Smooth muscle cell (in vitro differentiated cells): ENCODE results near the gene KRTAP25-1. TPM values are rescaled to one million over a fixed set of nuclear protein-coding genes. Genes with fewer than 3 reads are reported as not detected.

Experiments
- DNase-seq: peaks from one replicate; lab custom pipeline; 2025; ENCODE audit not compliant: unreplicated experiment; lab: John Stamatoyannopoulos, UW
- H2AFZ ChIP-seq: fragments of 200-600 bp; sonication (generic); 2 replicates; pipeline ENCODE4 v1.6.0; 2016; ENCODE audit warnings: antibody characterized with exemption, low read depth, mild to moderate bottlenecking
- H3F3A ChIP-seq: fragments of 200-600 bp; sonication (generic); 2 replicates; pipeline ENCODE4 v1.6.0; 2017; ENCODE audit warnings: antibody characterized with exemption, low read depth
- H3K27ac ChIP-seq: fragments of 200-600 bp; sonication (generic); 2 replicates; pipeline ENCODE4 v1.5.1; 2016; ENCODE audit warnings: low read depth, mild to moderate bottlenecking
- H3K27me3 ChIP-seq: fragments of 200-600 bp; sonication (generic); 2 replicates; pipeline ENCODE4 v1.6.1; 2016; ENCODE audit warnings: low read depth, mild to moderate bottlenecking
- H3K36me3 ChIP-seq: fragments of 200-600 bp; sonication (generic); 2 replicates; pipeline ENCODE4 v1.5.1; 2016; ENCODE audit warnings: low read depth
- H3K4me1 ChIP-seq: fragments of 200-600 bp; sonication (generic); 2 replicates; pipeline ENCODE4 v1.5.1; 2016; ENCODE audit warnings: low read depth
- H3K4me2 ChIP-seq: fragments of 200-600 bp; sonication (generic); 2 replicates; pipeline ENCODE4 v1.6.0; 2016; ENCODE audit warnings: mild to moderate bottlenecking
- H3K4me3 ChIP-seq: fragments of 200-600 bp; sonication (generic); 2 replicates; pipeline ENCODE4 v1.5.1; 2016; ENCODE audit warnings: mild to moderate bottlenecking
- H3K79me2 ChIP-seq: fragments of 200-600 bp; sonication (generic); 2 replicates; pipeline ENCODE4 v1.6.0; 2016; ENCODE audit warnings: low read depth, mild to moderate bottlenecking
- H3K9ac ChIP-seq: fragments of 200-600 bp; sonication (generic); 2 replicates; pipeline ENCODE4 v1.6.0; 2016; ENCODE audit warnings: low read depth
- H3K9me3 ChIP-seq: fragments of 200-600 bp; sonication (generic); replicated peaks from 2 replicates; pipeline ENCODE4 v1.5.1; 2016; ENCODE audit warnings: low read depth
- H4K20me1 ChIP-seq: fragments of 200-600 bp; sonication (generic); 2 replicates; pipeline ENCODE4 v1.6.0; 2016; ENCODE audit warnings: low read depth
- WGBS: methylation state at CpG from one replicate; pipeline ENCODE4 v1.1.7; 2016; ENCODE audit warnings: low lambda C conversion rate; 5-methylcytosine and 5-hydroxymethylcytosine counted together
- polyA plus RNA-seq: library from polyadenylated mRNA; unstranded; fragments of >200 nt; fragmentation: Nextera tagmentation; extraction: Ambion mirVana; gene quantifications from 2 replicates; pipeline ENCODE4 v1.2.1, GENCODE V29; 2016
- total RNA-seq: library from RNA; depleted of rRNA; stranded (reverse); fragments of >200 nt; gene quantifications from 2 replicates; pipeline ENCODE4 v1.2.3, GENCODE V29; 2014
- TF ChIP-seq, protein P1 (sequence below): fragments of 200-600 bp; sonication (generic); IDR thresholded peaks from 2 replicates; pipeline ENCODE4 v1.5.1; 2017; ENCODE audit warnings: borderline replicate concordance, mild to moderate bottlenecking, antibody characterized with exemption; ENCODE audit not compliant: insufficient read depth, poor library complexity, severe bottlenecking

Gene KRTAP25-1, protein sequence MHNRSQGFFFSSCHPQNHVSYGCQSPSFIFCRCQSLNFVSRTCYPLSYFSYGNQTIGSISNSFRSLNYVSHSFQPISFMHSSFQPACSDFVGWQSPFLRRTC
- not detected in 2 replicates for total RNA-seq
- polyA plus RNA-seq = not detected in 2 replicates

DNA sequence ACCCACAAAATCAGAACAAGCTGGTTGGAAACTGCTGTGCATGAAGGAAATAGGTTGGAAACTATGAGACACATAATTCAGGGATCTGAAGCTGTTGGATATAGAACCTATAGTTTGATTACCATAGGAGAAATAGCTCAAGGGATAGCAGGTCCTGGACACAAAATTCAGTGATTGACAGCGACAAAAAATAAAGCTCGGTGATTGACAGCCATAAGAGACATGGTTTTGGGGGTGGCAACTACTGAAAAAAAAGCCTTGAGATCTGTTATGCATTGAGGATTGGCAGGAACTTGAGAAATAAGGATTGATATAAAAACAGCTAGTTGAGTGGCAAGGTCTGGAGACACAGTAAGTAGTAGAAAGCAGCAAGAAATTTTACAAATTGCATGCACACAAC lies at the start of gene KRTAP25-1:
Gene KRTAP25-1 (minus strand): TSS at position 300 of the 400 bp plus-strand sequence. CDS start 24 bp downstream, at position 276.
- Histone ChIP-seq H3K9me3 (no peaks in the 10 kb centered on the region), H3K4me1 (no peaks in the 10 kb centered on the region), H3K4me2 (no peak within 1 kb of the TSS), H3K27me3 (no peaks in the 10 kb centered on the region), H4K20me1 (no peaks in the 10 kb centered on the region), H3K36me3 (no peaks in the 10 kb centered on the region), H2AFZ (no peak within 1 kb of the TSS), H3K79me2 (no peaks in the 10 kb centered on the region), H3K27ac (no peak within 1 kb of the TSS), H3K9ac (no peak within 1 kb of the TSS), H3K4me3 (no peak within 1 kb of the TSS), H3F3A (no peaks in the 10 kb centered on the region)
- no peak for DNase-seq
- 94% methylated on average over 2 of the region's 2 CpGs for WGBS
- TF ChIP-seq, protein P1, sequence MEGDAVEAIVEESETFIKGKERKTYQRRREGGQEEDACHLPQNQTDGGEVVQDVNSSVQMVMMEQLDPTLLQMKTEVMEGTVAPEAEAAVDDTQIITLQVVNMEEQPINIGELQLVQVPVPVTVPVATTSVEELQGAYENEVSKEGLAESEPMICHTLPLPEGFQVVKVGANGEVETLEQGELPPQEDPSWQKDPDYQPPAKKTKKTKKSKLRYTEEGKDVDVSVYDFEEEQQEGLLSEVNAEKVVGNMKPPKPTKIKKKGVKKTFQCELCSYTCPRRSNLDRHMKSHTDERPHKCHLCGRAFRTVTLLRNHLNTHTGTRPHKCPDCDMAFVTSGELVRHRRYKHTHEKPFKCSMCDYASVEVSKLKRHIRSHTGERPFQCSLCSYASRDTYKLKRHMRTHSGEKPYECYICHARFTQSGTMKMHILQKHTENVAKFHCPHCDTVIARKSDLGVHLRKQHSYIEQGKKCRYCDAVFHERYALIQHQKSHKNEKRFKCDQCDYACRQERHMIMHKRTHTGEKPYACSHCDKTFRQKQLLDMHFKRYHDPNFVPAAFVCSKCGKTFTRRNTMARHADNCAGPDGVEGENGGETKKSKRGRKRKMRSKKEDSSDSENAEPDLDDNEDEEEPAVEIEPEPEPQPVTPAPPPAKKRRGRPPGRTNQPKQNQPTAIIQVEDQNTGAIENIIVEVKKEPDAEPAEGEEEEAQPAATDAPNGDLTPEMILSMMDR = no peak

DNA sequence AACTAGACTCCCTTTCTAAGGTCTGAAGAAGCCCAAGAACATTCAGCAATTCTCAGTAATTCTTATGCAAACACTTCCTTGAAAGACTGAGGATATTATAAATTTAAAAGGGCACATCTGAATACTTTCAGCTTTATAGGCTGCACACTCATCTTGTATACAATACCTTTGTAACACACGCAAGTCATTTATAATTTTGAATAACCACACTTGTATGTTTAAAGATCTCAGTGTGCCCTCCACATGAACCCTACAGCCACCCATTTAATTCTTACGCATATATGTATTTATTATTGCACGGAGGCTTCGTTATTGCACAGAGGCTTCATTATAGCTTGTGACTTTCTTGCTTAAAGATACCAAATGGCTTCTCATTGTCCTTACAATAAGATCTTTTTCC lies 49.4 kb upstream of the KRTAP25-1 start:
- no peaks in the 10 kb centered on the region for H3K79me2 ChIP-seq
- TF ChIP-seq, protein P1 = no peak
- H3K4me2 ChIP-seq = no peak overlapping the region
- no peaks in the 10 kb centered on the region for H3K27me3 ChIP-seq
- H3K36me3 ChIP-seq = no peaks in the 10 kb centered on the region
- no peak overlapping the region for H3K9ac ChIP-seq
- no peak overlapping the region for H3K4me3 ChIP-seq
- no peaks in the 10 kb centered on the region for H3K9me3 ChIP-seq
- no peak for DNase-seq
- WGBS = 93% methylated on average over 4 of the region's 4 CpGs
- H3K27ac ChIP-seq = no peak overlapping the region
- no peaks in the 10 kb centered on the region for H3F3A ChIP-seq
- no peaks in the 10 kb centered on the region for H4K20me1 ChIP-seq
- peaks cover 4% of the 10 kb centered on the region for H3K4me1 ChIP-seq
- no peak overlapping the region for H2AFZ ChIP-seq

DNA sequence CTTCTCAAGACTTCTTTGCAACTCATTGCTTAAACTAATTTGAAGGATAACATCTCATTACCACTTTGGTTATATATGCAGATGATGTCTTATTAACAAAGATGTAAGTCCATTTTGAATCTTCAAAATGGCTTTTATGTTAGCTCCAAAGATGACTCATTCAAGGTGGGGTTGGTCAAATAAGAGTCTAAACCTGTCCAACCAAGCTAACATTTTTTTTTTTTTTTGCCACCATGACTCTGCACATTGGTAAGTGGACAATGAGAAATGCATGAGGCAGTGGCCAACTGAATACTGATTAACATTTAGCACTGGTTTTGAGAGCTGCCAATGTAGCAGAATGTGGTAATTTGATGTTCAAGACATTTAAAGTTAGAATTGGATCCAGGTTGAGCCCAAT lies 48.5 kb upstream of the KRTAP25-1 start:
- H3K27me3 ChIP-seq = no peaks in the 10 kb centered on the region
- H3K4me3 ChIP-seq = no peak overlapping the region
- no peaks in the 10 kb centered on the region for H4K20me1 ChIP-seq
- no peaks in the 10 kb centered on the region for H3K36me3 ChIP-seq
- TF ChIP-seq, protein P1 = no peak
- no peak overlapping the region for H3K4me2 ChIP-seq
- no peak overlapping the region for H3K9ac ChIP-seq
- H3K4me1 ChIP-seq = peaks cover 4% of the 10 kb centered on the region
- DNase-seq = no peak
- no peaks in the 10 kb centered on the region for H3K9me3 ChIP-seq
- no peaks in the 10 kb centered on the region for H3K79me2 ChIP-seq
- H3K27ac ChIP-seq = no peak overlapping the region
- H3F3A ChIP-seq = no peaks in the 10 kb centered on the region
- H2AFZ ChIP-seq = no peak overlapping the region

DNA sequence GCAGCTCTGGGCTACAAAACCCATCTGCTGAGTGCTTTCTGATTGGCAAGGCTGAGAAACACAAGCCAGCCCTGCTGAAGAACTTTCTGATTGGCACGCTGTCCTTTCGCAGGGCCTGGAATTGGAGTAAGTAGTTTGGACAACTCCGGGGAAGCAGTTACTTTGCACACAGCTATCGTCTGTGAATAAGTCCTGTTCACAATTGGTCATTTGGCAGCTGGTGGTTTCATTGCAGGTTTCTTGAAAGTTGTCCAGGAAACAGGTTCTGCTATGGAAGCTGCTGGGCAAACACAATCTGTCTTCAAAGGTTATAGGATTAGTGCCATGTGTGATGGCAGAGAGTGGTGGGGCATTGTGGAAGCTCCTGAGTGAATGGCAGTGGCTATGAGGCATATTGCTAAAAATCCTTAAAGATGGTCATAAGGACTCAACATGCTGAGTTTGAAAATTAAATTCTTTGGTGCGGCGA lies 48.0 kb upstream of the KRTAP25-1 start, which contains the start of gene KRTAP27-1:
Gene KRTAP27-1 (minus strand): TSS at position 419 of the 469 bp plus-strand sequence. CDS start 26 bp downstream, at position 393.
- DNase-seq = no peak
- Histone ChIP-seq H3K27ac (peak within 1 kb of the TSS; percentile 67), H3K4me1 (peaks cover 4% of the 10 kb centered on the region), H3F3A (no peaks in the 10 kb centered on the region), H3K4me2 (peak within 1 kb of the TSS; percentile 28), H3K36me3 (no peaks in the 10 kb centered on the region), H3K27me3 (no peaks in the 10 kb centered on the region), H3K4me3 (no peak within 1 kb of the TSS), H4K20me1 (no peaks in the 10 kb centered on the region), H3K9ac (no peak within 1 kb of the TSS), H3K79me2 (no peaks in the 10 kb centered on the region), H2AFZ (peak within 1 kb of the TSS; percentile 39), H3K9me3 (no peaks in the 10 kb centered on the region)
- TF ChIP-seq, protein P1 = no peak
- 95% methylated on average over 6 of the region's 6 CpGs for WGBS
